Skeletal muscle tissue (tissue), 4 donors: ENCODE measurements around the gene TNIK. TPM values are rescaled to one million over a fixed set of nuclear protein-coding genes. Genes with fewer than 3 reads are reported as not detected.
"Not testable (repeated sequence)": the region's sequence is repeated elsewhere in the genome, so short reads cannot be mapped to it uniquely, and the experiment has no call there.

Experiments used
- H3K27ac ChIP-seq: one replicate; pipeline ENCODE4 v1.7.0; 2013; ENCODE audit warnings: mild to moderate bottlenecking, low read depth, low read length, inconsistent platforms
- H3K27me3 ChIP-seq, 3 donors: one replicate each; pipeline ENCODE4 v1.7.0; 2013; ENCODE audit warnings: low read length in 3 of 3; ENCODE audit not compliant: control insufficient read depth in 3 of 3, insufficient read depth in 3 of 3
- H3K36me3 ChIP-seq, 3 donors: one replicate each; pipeline ENCODE4 v1.7.0; 2013; ENCODE audit warnings: low read length in 3 of 3; ENCODE audit not compliant: control insufficient read depth in 3 of 3, insufficient read depth in 3 of 3
- H3K4me1 ChIP-seq, 3 donors: one replicate each; pipeline ENCODE4 v1.7.0; 2013; ENCODE audit warnings: low read length in 3 of 3, mild to moderate bottlenecking in 3 of 3; ENCODE audit not compliant: control insufficient read depth in 3 of 3, insufficient read depth in 3 of 3
- H3K4me3 ChIP-seq, 3 donors: one replicate each; pipeline ENCODE4 v1.7.0; 2013; ENCODE audit warnings: low read length in 3 of 3
- H3K9ac ChIP-seq, 3 donors: one replicate each; pipeline ENCODE4 v1.7.0; 2013; ENCODE audit warnings: low read length in 3 of 3, mild to moderate bottlenecking in 3 of 3, moderate library complexity in 2 of 3, low read depth in 1 of 3
- H3K9me3 ChIP-seq, 3 donors: one replicate each; pipeline ENCODE4 v1.7.0; 2013; ENCODE audit warnings: low read length in 3 of 3; ENCODE audit not compliant: control insufficient read depth in 3 of 3
- total RNA-seq: library from RNA; depleted of rRNA; stranded (reverse); fragments of >200 nt; gene quantifications from one replicate; pipeline ENCODE4 v1.2.3, GENCODE V29; 2014
- donor health status: Osteomylitis.

TNIK gene
- total RNA-seq, 1 donor from 2014 or later: 31.3 TPM

- H3K9me3 ChIP-seq: no peaks in the 10 kb centered on the region
- H3K4me3 ChIP-seq: no peak overlapping the region
- H3K36me3 ChIP-seq: no peaks in the 10 kb centered on the region
- peaks cover 12 to 20% (median 19%) of the 10 kb centered on the region in 3 donors for H3K4me1 ChIP-seq
- H3K27me3 ChIP-seq: no peaks in the 10 kb centered on the region
- H3K9ac ChIP-seq: no peak overlapping the region
- H3K27ac ChIP-seq: no peak overlapping the region
These were observed 170.9 kb downstream of the TNIK start for GRCh38 chr3:171289291-171289690.

DNA sequence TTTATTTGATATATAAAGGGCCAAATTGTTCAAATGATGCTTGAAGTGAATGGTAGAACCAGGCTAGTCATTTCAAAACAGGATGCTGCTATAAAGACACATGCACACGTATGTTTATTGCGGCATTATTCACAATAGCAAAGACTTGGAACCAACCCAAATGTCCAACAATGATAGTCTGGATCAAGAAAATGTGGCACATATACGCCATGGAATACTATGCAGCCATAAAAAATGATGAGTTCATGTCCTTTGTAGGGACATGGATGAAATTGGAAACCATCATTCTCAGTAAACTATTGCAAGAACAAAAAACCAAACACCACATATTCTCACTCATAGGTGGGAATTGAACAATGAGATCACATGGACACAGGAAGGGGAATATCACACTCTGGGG is 172.4 kb downstream of the TNIK start:
- H3K36me3 ChIP-seq, H3K27me3 ChIP-seq, H3K27ac ChIP-seq, H3K4me3 ChIP-seq, H3K9me3 ChIP-seq, H3K9ac ChIP-seq: not testable (repeated sequence)
- H3K4me1 ChIP-seq: peaks cover 26 to 35% (median 33%) of the 10 kb centered on the region in 3 donors

GRCh38 chr3:171286580-171287249 is 173.5 kb downstream of the TNIK start:
- Histone ChIP-seq H3K4me3 (no peak overlapping the region), H3K9me3 (no peaks in the 10 kb centered on the region), H3K36me3 (no peaks in the 10 kb centered on the region), H3K27me3 (no peaks in the 10 kb centered on the region), H3K4me1 (peaks cover 27 to 42% (median 40%) of the 10 kb centered on the region in 3 donors), H3K27ac (peak overlapping the region; percentile 64), H3K9ac (no peak overlapping the region)

DNA sequence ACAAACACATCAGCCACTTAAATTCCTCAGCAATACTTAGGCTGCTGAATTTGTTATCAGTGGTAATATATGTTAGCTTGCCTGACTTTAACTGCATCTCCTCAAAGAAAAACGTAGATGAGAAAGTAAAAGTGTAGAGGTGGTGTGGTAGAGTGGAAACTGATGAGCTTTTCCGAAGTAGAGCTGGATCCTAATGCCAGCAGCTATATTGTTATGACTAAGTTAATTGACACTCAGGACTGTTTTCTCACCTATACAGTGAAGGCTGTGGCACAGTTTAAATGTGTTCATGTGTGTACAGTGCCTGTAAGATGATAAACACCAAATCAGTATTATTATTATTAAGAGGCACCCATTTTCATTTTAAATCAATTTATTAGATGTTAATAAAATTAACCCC is 174.9 kb downstream of the TNIK start:
- H3K4me3 ChIP-seq: no peak overlapping the region
- peaks cover 27 to 46% (median 45%) of the 10 kb centered on the region in 3 donors for H3K4me1 ChIP-seq
- H3K9ac ChIP-seq: no peak overlapping the region
- no peaks in the 10 kb centered on the region for H3K27me3 ChIP-seq
- H3K27ac ChIP-seq: peak overlapping the region; percentile 64
- H3K9me3 ChIP-seq: no peaks in the 10 kb centered on the region
- no peaks in the 10 kb centered on the region for H3K36me3 ChIP-seq

DNA sequence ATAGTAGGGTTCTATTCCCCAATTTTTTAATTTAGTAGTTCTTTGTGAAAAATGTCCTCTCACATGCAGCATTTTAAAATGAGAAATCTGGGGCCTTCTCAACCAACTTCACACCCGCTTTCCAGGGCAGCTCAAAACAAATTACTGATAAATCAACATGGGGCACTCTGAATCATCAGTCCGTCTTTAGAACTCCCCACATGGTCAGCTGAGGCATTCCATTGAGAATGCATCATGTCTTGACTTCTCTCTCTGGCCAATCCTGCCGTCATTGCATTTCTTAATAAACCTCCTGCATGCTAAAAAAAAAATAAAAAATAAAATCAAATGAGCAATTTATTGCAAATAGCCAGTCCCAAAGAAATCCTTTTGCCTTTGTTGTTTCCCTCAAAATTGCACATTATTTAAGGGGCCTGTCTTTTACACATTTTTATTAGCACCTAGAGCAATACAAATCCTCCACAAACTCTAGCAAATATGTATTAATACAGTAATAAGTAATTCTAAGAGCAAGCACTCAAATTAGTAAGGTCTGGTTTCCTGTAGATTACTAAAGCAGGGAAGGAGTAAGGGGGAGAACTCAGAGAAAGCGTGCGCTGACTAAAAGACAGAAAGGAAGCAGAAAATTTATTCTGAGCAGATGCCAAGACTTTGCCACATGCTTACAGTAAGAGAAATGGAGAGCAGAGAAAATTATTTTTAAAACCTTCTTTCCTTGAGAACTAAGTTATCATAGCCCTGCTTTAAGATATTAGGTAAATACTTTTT is 175.7 kb downstream of the TNIK start:
- H3K27ac ChIP-seq: peak overlapping the region; percentile 93
- peaks cover 27 to 45% (median 42%) of the 10 kb centered on the region in 3 donors for H3K4me1 ChIP-seq
- H3K9ac ChIP-seq: peak overlapping the region; percentile 45 to 60 (median 59)
- H3K4me3 ChIP-seq: no peak overlapping the region
- H3K9me3 ChIP-seq: no peaks in the 10 kb centered on the region
- no peaks in the 10 kb centered on the region for H3K27me3 ChIP-seq
- no peaks in the 10 kb centered on the region for H3K36me3 ChIP-seq

DNA sequence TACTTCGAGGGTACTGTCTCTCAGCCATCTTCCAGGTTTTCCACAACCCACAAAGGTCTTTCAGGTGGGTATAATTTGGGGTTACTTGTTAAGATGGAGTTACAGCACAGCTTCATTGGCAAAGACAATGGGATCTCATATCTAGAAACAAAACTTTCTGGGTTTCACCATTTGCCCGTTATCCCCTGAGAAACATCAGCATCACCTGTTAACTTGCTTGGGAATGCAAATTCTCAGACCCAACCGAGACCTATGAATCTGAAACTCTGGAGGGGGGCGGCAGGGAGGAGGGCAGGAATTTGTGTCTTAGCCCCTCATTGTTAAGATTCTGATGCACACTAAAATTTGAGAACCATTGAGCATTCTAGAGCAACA is 176.4 kb downstream of the TNIK start:
- H3K27ac ChIP-seq: peak overlapping the region; percentile 93
- peak overlapping the region in 2 of 3 donors; percentile 45 to 60 for H3K9ac ChIP-seq
- no peaks in the 10 kb centered on the region for H3K9me3 ChIP-seq
- no peaks in the 10 kb centered on the region for H3K36me3 ChIP-seq
- peaks cover 24 to 42% (median 42%) of the 10 kb centered on the region in 3 donors for H3K4me1 ChIP-seq
- no peaks in the 10 kb centered on the region for H3K27me3 ChIP-seq
- peak overlapping the region in 1 of 3 donors; percentile 0 for H3K4me3 ChIP-seq

GRCh38 chr3:171283183-171283847 is 176.9 kb downstream of the TNIK start:
- Histone ChIP-seq H3K9ac (peak overlapping the region in 2 of 3 donors; percentile 46 to 60), H3K27ac (peak overlapping the region; percentile 93), H3K27me3 (no peaks in the 10 kb centered on the region), H3K36me3 (no peaks in the 10 kb centered on the region), H3K4me1 (peaks cover 24 to 42% (median 42%) of the 10 kb centered on the region in 3 donors), H3K9me3 (no peaks in the 10 kb centered on the region), H3K4me3 (peak overlapping the region in 1 of 3 donors; percentile 0)

DNA sequence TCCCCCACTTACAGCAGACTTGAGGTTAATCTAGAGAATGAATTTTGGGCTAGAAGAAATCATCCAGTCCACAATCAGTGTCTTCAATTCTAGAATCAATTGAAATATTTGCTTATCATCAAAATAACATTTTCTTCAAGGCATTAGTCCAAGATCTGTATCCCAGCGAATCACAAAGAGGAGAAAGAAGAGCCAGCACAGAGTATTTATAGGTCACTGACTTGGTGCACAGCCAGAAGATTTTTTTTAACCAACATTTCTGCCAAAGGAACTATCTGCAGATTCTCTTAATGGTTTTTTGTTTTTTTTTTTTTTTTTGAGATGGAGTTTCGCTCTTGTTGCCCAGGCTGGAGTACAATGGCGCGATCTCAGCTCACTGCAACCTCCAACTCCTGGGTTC is 178.2 kb downstream of the TNIK start:
- no peaks in the 10 kb centered on the region for H3K9me3 ChIP-seq
- no peaks in the 10 kb centered on the region for H3K27me3 ChIP-seq
- H3K4me3 ChIP-seq: no peak overlapping the region
- peak overlapping the region; percentile 93 for H3K27ac ChIP-seq
- no peaks in the 10 kb centered on the region for H3K36me3 ChIP-seq
- peak overlapping the region in 1 of 3 donors; percentile 15 for H3K9ac ChIP-seq
- H3K4me1 ChIP-seq: peaks cover 30 to 48% (median 42%) of the 10 kb centered on the region in 3 donors

GRCh38 chr3:171281256-171281992 is 178.8 kb downstream of the TNIK start:
- Histone ChIP-seq H3K36me3 (no peaks in the 10 kb centered on the region), H3K4me1 (peaks cover 30 to 42% (median 38%) of the 10 kb centered on the region in 3 donors), H3K4me3 (no peak overlapping the region), H3K27ac (peak overlapping the region; percentile 49), H3K9me3 (no peaks in the 10 kb centered on the region), H3K9ac (peak overlapping the region in 1 of 3 donors; percentile 15), H3K27me3 (no peaks in the 10 kb centered on the region)
